Measurements from ENCODE around the gene KIF5B.
"Not testable (repeated sequence)": the region's sequence is repeated elsewhere in the genome, so short reads cannot be mapped to it uniquely, and the experiment has no call there.

Gene KIF5B

GRCh38 chr10:32007026-32007425 lies 49.2 kb downstream of the KIF5B start:
- DNase-seq (ENCODE audit: low read depth in 3 of 3), result no peak

DNA sequence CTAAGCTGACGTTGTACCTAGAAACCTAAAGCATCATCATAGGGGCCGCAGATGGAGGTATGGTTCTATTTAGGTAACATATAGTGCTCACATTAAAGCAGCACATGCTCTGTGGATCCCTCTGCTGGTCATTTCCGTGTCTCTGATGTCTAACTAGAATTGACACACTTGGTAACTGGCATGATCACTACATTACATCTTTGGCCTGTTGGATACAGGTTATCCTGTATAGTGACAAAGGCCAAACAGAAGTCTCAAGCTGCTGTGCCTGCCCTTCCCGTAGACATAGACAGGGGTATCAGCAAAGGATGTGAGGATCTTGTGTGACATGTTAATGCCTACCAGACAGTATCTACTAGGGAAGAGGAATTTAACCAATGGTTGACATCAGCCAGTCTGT lies 51.2 kb downstream of the KIF5B start:
- DNase-seq (ENCODE audit: low read depth in 3 of 3), result no peak

DNA sequence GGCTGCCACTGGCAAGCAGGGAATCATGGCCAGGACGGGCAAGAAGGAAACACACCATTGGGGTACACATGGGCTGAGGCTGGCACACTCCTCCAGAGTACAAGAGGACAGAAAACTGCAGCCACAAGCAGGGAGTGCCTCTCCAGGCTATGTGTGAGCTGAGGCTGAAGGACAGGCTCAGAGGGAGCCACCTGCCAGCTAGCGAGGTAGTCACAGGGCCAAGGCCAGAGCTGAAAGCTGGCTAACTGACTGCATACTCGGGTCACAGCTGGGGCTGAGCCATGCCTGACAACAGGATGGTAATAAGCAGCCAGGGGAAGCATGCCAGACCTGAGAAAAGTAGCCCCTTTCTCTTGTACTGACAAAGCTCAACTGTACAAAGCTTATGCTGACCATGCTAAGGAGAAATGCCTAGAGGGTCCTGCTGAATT lies 52.0 kb downstream of the KIF5B start:
- DNase-seq (ENCODE audit: low read depth in 3 of 3), result no peak

DNA sequence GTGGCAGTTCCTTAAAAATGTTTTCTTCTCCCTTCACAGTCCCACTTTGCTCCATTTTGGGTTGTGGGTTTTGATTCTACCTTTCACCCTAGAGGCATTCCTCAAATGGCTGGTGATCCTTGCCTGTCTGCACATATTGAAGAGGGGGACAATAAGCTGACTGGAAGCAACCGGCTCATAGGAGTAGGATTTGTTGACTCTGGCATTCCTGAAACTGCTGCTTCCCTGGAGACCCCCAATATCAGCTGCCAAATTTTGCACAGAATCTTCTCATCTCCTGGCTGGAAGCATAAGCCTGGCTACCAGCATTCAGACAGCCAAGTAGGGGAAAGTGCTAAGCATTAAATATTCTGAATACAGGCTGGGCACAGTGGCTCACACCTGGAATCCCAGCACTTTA lies 53.7 kb downstream of the KIF5B start:
- no peak for DNase-seq (ENCODE audit: low read depth in 3 of 3)

DNA sequence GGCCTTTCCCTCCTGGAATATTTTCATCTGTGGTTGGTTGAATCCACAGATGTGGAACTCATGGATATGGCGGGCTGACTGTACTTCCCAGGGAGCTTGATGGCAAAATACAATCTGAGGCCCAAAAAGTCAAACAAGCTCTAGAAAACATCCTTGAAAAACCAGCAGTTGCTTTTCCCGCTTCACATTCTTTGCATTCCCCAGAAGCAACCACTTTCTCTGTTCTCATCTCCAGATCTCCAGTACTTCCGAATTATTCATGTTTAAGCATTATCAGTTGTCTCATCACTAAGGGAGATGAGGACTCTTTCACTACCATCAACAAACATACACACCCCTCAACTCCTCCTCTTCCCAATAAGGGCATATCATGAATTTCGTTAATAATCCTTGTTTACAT lies 55.3 kb downstream of the KIF5B start:
- no peak for DNase-seq (ENCODE audit: low read depth in 3 of 3)

DNA sequence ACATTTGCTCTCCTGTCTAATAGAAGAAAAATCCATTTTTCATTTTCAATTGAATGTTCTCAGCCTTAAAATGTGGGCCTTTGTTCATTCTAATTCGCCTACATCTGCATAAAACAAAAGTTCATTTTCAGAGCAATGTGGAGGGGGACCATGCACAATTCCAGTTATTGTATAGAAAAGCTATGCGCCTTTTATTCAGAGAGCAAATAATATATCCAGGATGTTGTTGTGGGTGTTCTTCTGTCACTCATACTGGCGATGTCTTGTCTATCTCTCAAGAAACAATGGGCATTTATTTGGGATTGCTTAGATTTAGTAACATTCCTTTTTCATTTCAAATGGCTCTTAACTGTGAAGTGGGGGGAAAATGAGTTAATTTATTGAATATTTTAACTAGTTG lies 56.4 kb downstream of the KIF5B start:
- DNase-seq (ENCODE audit: low read depth in 3 of 3), result no peak

DNA sequence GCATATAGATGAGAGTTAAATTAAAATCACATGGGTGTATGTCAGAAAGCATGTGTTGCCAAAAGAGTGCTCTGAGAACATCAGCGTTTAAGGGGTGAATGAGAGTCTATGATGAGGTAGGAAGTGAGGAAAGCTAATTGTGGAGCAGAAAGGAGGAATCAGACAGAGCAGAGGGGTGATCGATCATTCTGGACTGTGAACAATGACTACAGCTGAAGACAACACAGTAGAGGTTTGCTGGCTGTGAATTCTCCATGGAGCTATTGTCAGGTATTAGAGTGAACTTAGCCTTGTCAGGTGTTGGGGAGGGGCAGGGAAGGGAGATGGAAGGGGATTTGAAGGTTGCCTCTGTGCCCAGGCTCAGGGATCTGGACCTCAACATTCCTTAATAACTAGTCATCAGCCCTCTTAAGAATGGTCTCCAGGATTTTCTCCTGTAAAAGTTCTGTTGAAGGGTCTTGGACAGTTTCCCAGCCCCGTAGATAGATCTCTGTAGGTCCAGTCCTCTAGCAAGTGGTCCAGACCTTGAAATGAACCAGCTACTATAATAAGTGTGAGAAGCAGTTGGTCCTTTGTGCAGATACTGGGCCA lies 57.1 kb downstream of the KIF5B start:
- DNase-seq (ENCODE audit: low read depth in 3 of 3), result no peak

GRCh38 chr10:31994926-31995325 lies 61.3 kb downstream of the KIF5B start:
- no peak for DNase-seq (ENCODE audit: low read depth in 3 of 3)

GRCh38 chr10:31990937-31991336 lies 65.3 kb downstream of the KIF5B start:
- no peak for DNase-seq (ENCODE audit: low read depth in 3 of 3)

- DNase-seq (ENCODE audit: low read depth in 3 of 3), result not testable (repeated sequence)
Observed at GRCh38 chr10:31987786-31988185, 68.4 kb downstream of the KIF5B start.

GRCh38 chr10:31982111-31982510 lies 74.1 kb downstream of the KIF5B start:
- DNase-seq (ENCODE audit: low read depth in 3 of 3), result no peak

DNA sequence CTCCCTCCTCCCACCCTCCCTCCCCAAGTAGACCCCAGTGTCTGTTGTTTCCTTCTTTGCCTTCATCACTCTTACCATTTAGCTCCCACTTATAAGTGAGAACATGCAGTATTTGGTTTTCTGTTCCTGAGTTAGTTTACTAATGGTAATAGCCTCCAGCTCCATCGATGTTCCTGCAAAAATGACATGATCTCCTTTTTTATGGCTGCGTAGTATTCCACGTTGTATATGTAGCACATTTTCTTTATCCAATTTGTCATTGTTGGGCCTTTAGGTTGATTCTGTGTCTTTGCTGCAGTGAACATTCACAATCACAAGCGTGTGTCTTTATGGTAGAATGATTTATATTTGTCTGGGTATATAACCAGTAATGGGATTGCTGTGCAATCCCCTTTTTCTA lies 75.8 kb downstream of the KIF5B start:
- DNase-seq (ENCODE audit: low read depth in 3 of 3), result no peak

DNA sequence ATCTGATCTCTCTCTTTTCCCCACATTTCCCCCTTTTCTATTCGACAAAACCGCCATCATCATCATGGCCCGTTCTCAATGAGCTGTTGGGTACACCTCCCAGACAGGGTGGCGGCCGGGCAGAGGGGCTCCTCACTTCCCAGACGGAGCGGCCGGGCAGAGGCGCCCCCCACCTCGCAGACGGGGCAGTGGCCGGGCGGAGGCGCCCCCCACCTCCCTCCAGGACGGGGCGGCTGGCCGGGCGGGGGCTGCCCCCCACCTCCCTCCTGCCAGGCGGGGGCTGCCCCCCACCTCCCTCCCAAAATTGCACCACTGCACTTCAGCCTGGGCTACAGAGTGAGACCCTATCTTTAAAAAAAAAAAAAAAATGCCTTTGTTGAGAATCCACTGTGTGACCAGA lies 77.2 kb downstream of the KIF5B start:
- DNase-seq (ENCODE audit: low read depth in 3 of 3), result not testable (repeated sequence)

DNA sequence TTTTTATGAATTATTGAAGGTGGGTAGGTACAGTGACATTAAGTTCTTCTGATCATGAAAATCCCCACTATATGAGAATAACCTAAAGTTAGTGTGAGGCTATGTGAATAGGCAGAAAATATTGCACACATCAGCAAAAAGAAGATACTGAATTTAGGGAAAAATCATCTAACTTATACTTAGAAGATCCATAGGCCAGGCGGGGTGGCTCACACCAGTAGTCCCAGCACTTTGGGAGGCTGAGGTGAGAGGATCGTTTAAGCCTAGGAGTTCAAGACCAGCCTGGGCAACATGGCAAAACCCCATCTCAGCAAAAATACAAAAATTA lies 78.1 kb downstream of the KIF5B start:
- DNase-seq (ENCODE audit: low read depth in 3 of 3), result no peak

DNA sequence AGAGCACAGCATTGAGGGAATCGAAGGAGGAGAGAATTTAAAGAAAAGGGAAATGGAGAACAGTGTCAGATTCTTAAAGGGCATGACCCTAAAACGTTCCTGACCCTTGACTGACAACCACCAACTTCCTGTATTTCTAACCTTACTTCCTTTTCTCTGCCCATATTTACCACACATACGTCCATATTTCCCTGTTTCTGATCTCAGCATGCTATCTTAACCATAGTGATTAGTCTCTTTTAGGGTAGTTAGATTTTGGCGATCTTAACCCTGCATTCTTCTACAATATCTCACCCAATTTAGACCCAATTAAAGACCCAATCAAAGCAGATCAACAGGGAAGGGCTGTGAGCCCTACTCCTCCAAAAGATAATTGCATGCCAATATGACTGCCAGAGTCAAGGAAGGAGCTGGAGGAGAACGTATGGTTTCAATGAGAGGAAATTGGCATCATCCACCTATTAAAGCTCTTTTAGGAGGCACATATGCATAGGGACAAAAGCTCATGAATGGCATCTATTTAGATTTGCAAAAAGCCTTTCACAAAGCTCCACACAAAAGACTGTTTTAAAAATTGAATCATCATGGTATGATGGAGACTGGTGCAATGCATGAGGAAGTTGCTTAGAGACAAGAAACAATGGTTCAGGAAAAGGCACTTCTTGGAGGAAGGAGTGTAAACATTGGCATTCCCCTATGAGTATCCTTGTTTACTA lies 78.6 kb downstream of the KIF5B start:
- DNase-seq (ENCODE audit: low read depth in 3 of 3), result no peak

- DNase-seq (ENCODE audit: low read depth in 3 of 3), result no peak
Observed at GRCh38 chr10:31975157-31975765, 81.0 kb downstream of the KIF5B start.

GRCh38 chr10:31974434-31975124 lies 81.6 kb downstream of the KIF5B start:
- no peak for DNase-seq (ENCODE audit: low read depth in 3 of 3)

- no peak for DNase-seq (ENCODE audit: low read depth in 3 of 3)
Observed at GRCh38 chr10:31972519-31973041, 83.6 kb downstream of the KIF5B start.

DNA sequence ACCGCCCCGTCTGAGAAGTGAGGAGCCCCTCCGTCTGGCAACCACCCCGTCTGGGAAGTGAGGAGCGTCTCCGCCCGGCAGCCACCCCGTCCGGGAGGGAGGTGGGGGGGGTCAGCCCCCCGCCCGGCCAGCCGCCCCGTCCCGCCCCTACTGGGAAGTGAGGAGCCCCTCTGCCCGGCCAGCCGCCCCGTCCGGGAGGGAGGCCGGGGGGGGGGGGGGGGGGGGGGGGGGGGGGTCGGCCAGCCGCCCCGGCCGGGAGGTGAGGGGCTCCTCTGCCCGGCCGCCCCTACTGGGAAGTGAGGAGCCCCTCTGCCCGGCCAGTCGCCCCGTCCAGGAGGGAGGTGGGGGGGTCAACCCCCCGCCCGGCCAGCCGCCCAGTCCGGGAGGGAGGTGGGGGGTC lies 86.4 kb downstream of the KIF5B start:
- not testable (repeated sequence) for DNase-seq (ENCODE audit: low read depth in 3 of 3)

DNA sequence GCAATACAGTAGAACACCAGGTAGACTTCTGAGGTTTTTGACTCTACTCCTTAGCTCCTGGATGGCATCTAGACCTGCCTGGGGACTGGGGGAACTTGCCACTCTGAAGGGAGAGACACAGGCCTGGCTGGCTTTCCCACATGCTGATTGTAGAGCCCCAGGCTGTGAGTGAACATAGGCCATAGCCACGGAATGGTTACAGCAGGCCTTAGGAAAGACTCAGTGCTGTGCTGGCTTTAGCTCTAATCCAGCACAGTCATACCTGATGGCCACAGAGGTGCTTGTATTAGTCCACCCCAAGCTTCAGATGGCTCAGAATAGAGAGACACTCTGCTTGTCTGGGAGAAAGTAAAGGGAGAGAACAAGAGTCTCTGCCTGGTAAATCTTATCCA lies 92.6 kb downstream of the KIF5B start:
- no peak for DNase-seq (ENCODE audit: low read depth in 3 of 3)

DNA sequence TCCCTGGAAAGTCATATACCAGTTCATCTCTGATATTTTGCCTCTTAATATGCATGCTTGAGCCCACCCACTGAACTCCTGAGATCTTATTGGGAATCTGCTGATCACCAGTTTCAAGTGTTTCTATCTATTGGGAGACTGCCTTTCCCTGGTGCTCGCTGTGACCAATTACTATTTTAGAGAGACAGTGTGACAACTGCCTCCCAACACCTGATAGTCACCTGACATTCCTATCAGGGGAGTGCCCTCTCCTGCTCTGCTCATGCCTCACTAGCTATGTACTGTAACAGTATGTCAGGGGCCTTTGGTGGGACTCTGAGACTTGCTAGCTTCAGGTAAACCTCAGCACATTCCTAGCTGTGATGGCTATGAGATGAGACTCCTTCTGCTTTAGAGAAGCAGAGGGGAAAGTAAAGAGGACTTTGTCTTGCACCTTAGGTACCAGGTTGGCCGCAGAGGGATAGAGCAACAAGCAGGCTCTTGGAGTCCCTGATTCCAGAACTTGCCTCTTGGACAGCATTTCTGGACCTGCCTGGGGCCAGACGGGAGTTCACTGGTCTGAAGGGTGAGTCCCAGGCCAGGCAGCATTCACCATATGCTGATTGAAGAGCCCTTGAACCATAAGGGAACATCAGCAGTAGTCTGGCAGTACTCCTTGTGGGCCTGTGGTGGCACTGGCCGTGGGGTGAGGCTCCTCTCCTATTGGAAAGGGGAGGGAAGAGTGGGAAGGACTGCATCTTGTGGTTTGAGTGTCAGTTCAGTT lies 93.2 kb downstream of the KIF5B start:
- DNase-seq (ENCODE audit: low read depth in 3 of 3), result no peak
